ENCODE measurements around the gene MOB3B.
"Not testable (repeated sequence)": the region's sequence is repeated elsewhere in the genome, so short reads cannot be mapped to it uniquely, and the experiment has no call there.

MOB3B gene

DNA sequence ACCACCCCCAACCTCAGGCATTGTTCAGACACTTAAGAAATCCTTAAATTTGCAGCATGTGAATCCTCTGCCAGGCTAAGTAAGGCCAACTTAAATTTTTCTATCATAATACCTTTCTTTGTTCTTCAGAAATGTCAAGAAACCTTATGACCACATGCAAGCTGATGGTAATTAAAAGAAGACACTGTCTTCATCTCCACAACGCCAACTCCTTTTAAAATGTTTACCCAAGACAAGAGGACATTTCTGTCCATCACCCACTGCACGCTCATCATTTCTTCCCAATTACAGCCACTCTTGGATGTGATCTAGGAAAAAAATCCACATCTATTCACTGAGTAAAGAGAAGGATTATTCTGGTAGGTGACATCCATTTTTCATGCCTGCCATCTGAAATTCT is 11.6 kb downstream of the MOB3B start:
- no peak for TF ChIP-seq CTCF (conservative IDR thresholded peaks at IDR 0.05)
- H3K27ac ChIP-seq, result no peak overlapping the region

GRCh38 chr9:27514551-27514950 is 15.1 kb downstream of the MOB3B start:
- H3K27ac ChIP-seq, result no peak overlapping the region
- no peak for TF ChIP-seq CTCF (conservative IDR thresholded peaks at IDR 0.05)

DNA sequence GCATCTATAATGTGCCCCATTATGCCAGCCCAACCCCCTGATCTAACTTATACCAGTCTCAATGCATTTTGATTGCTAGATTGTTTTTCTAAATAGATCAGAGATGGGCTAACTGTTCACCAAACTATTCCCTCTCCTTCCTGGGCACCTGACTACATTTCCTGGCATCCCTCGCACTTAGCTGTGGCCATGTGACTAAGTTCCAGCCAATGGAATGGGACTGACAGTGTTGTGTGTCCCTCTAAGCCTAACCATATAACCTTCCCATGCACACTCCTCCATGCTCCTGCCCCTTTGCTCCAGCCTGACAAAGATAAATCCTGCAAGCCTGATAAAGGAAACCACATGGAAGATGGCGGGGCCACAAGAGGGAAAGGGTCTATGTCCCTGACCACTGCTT is 17.8 kb downstream of the MOB3B start:
- TF ChIP-seq CTCF (conservative IDR thresholded peaks at IDR 0.05), result no peak
- no peak overlapping the region for H3K27ac ChIP-seq

- no peak for TF ChIP-seq CTCF (conservative IDR thresholded peaks at IDR 0.05)
- no peak overlapping the region for H3K27ac ChIP-seq
These were observed 18.8 kb downstream of the MOB3B start for GRCh38 chr9:27510780-27511179.

DNA sequence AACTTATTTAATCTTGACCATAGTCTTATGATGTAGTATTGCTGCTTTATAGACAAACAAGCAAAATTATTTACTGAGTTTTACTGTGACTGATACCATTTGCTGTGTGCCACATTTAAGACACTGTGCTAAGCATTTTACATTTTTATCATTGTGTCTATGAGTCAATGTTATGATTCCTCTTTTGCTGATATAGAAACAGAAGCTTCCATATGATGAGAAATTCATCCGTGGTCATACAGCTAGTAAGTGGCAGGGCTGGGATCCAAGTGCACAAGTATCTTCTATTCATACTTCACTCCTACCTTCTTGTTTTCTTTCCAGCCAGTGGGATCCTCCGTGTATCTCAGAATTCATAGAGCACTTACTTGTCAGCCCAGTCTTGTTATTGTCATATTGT is 22.6 kb downstream of the MOB3B start:
- TF ChIP-seq CTCF (conservative IDR thresholded peaks at IDR 0.05), result no peak
- no peak overlapping the region for H3K27ac ChIP-seq

- no peak for TF ChIP-seq CTCF (conservative IDR thresholded peaks at IDR 0.05)
- H3K27ac ChIP-seq, result no peak overlapping the region
These were observed 23.9 kb downstream of the MOB3B start for GRCh38 chr9:27505744-27506161.

DNA sequence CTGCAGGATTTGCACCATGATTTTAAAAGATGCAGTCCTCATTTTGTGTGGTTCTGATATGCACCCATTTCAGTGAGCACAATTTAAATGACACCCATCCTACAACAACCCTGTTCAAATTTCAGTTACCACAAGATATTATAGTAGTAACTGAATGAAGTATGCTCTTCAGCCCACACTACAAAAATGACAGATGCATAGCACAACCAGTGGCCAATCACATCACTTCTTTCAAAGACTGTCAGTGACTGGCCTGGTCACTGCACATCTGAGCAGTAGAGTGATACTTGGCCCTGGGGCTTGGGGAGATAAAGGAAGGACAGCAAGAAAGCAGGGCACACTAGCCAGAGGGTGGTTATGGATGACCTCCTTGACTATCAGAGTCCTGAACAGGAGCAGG is 25.4 kb downstream of the MOB3B start:
- no peak for TF ChIP-seq CTCF (conservative IDR thresholded peaks at IDR 0.05)
- H3K27ac ChIP-seq, result no peak overlapping the region

DNA sequence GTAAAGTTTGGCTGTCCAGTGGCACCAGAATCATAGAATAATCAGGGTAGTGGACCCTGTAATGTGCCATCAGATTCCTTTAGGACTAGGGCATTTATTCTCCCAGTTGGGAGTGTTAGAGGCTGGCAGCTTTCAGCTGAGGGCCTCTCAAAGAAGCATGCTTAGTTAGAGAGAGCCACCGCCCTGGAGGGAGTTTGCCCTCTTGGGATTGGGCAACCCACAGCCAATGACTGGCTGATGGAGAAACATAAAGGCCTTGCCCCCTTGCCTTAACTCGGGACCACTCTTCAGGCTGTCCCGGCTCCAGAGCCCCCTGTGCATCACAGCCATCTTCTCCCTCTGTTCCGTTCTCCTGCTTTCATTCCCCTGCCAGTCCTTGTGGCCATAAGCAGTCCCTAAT is 26.0 kb downstream of the MOB3B start:
- no peak for TF ChIP-seq CTCF (conservative IDR thresholded peaks at IDR 0.05)

GRCh38 chr9:27500902-27501301 is 28.7 kb downstream of the MOB3B start:
- not testable (repeated sequence) for H3K27ac ChIP-seq

More for the DNA sequence above, 26.0 kb downstream of the MOB3B start:
- no peak overlapping the region for H3K27ac ChIP-seq
